Anterior cingulate cortex (tissue), 58 donors: ENCODE data around the gene MPPE1.
"Not testable (repeated sequence)": the region's sequence is repeated elsewhere in the genome, so short reads cannot be mapped to it uniquely, and the experiment has no call there.

ENCODE experiments used
- DNase-seq, 58 donors: peaks; one replicate each; lab custom pipeline; 2025; lab: John Stamatoyannopoulos, UW

The MPPE1 gene

DNA sequence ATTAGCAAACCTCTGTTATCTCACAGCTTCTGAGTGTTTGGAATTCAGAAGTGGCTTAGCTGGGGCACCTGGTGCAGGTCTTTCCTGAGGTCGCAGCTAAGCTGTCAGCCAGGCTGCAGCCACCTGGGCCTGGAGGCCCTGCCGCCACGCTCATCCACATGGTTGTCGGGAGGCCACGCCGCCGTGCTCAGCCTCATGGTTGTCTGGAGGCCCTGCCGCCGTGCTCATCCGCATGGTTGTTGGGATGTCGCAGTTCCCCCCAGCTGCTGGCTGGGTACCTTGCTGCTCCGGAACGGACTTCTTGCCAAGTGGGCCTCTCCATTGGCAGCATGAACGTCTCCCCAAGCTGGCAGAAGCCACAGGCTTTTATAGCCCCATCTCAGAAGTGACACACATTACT is 24.3 kb upstream of the MPPE1 start:
- DNase-seq: no peak

DNA sequence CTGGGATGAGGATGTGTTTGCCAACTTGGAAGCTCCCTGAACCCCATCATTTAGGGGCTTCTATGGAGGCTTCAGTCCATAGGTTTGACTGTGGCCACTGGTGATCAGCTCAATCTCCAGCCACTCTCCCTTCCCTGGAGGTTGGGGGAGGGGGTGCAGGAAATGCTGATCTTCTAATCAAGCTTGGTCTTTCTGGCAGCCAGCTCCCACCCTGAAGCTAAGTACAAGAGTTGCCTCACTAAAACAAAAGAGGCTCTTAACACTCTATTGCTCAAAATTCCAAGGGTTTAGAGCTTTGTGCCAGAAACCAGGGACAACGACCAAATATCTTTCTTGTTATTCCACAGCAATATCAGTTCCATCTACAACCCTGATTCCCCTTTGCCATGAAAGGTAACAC is 19.4 kb upstream of the MPPE1 start:
- DNase-seq: no peak

DNA sequence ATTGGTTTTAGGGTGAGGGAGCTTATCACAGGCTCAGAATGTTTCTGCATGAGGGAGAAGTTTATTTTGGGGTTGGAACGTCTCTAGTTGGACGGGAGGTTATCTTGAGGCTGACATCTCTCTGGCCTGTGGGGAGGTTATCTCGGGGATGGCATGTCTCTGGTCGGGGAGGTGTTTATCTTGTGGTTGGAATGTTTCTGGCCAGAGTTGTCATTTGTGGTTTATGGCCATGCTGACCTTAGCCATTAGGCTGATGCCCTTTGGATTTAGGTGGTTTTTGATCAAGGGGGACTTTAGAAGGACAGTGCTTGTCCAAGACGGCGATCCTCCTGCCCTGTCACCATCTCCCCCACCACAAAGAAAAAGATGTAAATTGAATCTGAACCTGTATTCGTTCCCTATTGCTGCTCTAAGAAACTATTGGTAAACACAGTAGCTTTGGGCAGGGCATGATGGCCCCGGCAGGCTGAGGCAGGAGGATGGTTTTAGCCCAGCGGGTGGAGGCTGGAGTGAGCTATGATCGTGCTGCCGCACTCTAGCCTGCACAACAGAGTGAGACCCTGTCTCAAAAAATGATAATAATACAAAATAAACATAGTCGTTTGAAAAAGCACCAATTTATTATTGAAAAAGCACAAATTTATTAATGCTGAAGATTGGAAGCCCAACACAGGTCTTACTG is 17.8 kb upstream of the MPPE1 start:
- no peak for DNase-seq

DNA sequence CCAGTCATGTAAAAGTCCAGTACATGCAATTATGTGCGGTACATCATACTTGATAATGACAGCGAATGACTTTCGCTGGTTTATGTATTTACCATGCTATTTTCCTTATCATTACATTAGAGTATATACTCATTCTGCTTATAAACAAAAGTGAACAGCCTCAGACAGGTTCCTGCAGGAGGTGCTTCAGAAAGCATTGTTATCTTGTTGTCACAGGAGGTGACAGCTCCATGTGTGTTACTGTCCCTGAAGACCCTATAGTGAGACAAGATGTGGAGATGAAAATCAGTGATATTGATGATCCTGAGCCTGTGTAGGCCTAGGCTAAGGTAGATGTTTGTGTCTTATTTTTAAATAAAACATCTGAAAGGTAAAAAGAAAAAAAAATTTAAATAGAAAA is 15.3 kb upstream of the MPPE1 start:
- DNase-seq: no peak

DNA sequence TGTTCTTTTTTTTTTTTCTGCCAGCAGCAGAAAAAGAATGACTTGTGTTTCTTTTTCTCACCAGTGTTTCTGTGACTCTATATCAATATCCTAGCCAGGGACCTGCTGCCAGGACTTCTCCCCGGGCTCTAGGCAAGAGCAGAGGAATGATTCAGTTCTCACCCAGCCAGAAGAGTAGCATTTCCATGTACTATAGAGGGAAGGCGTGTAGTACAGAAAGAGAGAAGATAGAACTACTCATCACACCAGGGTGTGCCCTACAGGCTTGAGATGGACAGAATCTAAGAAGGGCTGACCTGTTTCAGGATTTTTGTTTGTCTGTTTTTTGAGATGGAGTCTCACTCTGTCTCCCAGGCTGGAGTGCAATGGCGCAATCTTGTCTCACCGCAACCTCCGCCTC is 11.4 kb upstream of the MPPE1 start:
- not testable (repeated sequence) for DNase-seq

DNA sequence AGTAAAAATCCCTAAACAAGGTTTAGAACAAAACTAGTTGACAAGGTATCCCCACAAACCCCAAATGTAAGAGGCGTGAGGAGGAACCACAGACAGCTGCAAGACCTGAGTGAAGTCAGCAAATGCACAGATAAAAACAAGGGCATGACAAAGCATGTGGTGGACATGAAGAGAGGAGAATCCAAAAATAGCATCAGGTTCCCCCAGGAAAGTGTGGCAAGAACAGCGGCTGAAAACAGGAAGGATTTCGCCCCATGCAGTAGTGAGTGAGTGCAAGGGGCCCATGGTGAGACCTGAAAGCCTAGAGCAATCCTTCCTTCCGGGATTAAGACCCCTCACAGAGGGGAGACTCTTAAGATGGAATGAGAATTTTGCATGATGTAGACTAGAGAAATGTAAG is 8.8 kb upstream of the MPPE1 start:
- peak in 1 of 58 donors; percentile 14 for DNase-seq

DNA sequence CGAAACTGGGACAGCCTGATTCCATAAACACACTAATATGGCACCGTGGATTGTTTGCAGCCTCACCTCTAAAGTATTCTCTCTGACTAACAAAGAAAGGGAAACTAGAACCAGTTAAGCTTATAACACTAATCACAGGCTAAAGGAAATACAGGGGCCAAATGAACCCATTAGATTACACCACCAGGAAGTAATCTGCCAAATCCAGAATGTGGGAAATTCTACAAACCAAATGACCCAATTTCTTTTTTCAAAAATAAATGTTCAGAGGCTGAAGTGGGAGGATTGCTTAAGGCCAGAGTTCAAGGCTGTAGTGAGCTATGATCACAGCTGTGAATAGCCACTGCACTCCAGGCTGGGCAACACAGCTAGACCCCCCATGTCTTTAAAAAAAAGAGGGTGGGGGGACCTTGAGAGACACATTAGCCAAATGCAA is 1.5 kb upstream of the MPPE1 start:
- no peak for DNase-seq

DNA sequence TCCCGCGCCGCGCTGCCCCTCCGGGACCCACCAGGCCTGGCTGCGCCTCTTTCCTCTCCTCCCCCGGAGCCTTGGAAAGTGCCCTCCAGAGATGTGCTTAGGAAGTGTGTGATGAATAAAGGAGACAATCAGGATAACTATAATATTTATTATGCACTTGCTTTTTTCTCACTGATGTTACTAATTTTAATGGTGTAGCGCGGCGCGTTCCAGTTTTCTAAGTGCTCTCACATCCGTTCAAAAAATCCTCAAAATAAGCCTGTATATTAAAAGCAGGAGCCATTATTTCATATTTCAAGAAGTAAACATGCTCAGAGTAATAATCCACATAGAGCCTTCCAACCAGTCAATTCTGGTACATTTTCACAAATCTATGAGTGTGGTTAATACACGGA is 941 bp upstream of the MPPE1 start:
- peak in 2 of 58 donors; percentile 16 to 18 for DNase-seq

DNA sequence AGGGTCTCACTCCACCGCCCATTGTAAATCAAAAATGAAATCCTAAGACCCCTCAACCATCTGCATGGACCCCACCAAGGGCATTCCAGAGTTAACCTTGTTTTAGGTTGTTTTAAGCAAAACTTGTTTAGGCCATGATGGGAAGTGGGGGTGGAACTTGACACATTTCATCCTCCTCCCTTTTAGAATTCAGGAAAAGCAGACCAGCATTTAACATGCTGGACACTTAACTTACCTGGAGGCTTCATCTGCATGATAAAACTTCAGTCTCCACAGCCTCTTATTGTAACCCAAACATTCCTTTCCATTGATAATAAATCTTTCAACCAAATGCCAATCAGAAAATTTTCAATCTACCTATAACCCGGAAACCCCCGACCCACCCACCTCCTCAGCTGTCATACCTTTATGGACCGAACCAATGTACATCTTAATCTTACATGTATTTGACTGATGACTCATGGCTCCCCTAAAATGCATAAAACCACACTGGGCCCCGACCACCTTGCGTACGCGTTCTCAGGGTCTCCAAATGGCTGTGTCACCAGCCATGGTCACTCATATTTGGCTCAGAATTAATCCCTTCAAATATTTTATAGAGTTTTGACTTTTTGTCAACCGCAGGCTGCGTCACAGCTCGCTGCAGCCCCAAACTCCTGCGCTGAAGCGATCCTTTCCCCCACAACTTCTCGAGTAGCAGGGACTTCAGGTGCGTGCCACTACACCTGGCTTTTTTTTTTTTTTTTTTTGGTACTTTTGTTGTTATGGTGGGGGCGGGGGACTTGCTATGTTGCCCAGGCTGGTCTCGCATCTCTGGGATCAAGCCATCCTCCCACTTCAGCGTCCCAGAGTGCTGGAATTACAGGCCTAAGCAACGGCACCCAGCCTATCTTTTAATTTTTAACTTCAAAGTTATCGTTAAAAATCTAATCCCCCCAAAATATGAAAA is 917 bp downstream of the MPPE1 start:
- DNase-seq: no peak

DNA sequence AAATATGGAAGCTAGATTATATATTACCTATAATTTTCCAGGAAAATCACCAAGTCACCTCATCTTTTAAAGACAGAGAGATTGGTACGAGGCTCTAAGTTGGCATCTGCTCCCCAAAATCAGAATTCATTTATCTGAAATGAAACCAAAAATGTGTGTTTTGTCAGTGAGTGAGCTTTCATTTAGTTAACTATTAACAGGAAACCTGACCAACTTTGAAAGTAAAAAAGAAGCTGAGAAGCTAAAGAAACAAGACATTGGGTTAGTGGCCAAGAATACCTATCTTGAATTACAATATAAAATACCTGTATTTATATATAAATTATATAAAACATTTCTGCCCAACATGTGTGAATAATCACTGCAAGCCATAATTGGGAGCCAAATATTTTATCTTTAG is 1.9 kb downstream of the MPPE1 start:
- no peak for DNase-seq

DNA sequence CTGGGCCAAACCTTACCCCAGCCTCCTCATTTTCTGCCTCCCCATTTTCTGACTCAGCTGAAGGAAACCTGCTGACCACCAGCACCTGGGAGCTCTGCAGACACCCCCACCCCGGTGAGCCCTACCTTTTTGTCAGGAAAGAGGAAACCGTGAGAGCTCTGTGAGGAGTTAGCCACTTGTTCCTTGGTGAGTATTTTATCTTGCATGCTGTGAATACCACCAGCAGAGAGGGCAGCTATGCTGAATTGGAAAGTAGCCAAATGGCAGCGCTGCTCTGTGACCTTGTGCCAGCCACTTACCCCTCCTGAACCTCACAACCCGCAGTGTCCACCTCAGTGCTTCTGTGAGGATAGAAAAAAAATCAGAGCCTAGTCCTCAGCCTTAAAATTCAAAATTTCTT is 2.5 kb downstream of the MPPE1 start:
- DNase-seq: no peak

DNA sequence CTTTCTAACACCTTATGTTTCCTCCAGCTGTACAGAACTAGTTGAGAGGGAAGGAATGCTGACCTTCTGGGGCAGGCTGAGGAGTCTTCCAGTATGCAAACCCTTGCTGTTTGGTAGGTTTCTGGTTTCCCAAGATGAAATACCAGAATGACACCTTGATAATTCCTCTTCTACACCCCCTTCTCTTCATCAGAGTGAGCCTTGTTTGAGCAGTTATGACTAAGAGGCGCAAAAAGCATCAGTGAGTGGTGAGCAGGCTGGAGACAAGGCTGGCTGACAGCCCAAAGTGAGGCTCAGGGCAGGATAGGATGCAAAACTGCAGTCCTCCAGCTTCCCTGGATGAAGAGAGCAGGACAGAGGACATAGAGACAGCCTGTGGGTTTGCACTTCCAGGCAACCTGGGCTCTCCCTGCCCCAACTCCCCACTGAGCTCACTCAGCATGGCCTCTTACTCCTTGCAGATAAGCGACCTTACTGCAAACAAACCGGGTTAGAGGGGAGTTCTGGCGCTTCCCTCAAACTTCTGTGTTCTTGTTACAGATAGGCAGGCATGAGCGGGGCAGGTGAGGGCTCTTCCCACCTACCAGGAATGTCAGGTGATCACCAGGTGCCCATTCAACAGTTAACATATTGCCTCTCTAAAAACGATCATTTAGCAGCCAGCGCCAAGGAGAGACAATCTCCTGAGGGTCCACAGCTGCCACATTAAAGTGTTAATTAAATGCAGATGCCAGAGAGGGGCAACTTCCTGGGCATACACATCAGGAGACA is 5.4 kb downstream of the MPPE1 start:
- DNase-seq: peak in 21 of 58 donors; percentile 2 to 42 (median 9)

DNA sequence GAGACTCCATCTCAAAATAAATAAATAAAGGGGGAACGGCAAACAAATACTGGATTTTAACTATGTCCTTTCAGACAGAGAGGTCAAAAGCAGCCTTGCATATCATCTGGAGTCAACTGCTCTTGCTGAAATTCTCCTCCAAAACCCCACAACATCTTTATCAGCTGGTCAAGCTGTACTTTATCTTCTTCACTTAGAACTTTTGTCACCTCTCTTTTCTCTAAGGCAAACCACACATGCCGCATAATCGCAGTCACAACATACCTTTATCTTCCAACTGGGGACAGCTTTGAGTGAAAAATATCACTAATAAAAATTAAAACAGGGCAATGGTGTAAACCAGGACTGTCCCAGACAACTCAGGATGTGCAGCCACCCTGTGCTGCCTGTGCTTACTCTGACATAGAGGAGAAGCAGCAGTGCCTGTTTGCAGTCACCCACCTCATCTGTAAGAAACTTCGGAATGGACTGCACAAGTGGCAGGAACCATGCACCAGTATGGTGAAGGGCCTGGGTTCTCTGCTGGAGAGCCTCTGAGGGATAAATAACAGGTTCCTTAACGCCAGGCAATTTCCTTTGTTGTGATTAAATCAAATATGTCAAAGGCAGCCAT is 6.2 kb downstream of the MPPE1 start:
- no peak for DNase-seq

DNA sequence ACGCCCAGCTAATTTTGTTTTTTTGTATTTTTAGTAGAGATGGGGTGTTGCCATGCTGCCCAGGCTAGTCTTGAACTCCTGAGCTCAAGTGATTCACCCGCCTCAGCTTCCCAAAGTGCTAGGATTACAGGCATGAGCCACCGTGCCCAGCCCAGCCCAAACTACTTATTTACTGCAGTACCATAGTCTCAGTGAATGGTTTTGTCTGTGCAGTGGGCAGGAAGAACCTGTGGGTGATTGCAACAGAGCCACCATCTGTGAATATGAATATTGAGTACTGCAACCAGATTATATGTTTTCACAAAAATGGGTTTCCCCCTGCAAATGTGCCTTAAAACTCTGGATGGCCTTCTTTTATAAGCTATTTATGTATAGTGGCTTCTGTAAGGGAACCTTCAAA is 9.1 kb downstream of the MPPE1 start:
- peak in 1 of 58 donors; percentile 11 for DNase-seq

DNA sequence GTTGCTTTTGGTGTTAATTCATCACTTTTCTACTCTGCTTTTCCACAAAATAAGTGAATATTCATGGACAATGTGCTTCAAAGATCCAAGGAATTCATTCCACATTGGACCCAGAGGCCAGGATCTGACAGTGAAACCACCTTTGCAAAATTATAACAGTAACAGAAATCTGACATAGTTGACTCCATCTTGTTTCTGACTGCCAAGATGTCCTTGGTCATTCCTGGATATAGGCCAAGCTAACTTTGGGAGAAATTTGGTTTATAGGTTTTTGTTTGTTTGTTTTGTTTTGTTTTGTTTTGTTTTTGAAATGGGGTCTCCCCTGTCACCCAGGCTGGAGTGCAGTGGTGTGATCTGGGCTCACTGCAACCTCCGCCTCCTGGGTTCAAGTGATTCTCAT is 10.3 kb downstream of the MPPE1 start:
- DNase-seq: no peak

DNA sequence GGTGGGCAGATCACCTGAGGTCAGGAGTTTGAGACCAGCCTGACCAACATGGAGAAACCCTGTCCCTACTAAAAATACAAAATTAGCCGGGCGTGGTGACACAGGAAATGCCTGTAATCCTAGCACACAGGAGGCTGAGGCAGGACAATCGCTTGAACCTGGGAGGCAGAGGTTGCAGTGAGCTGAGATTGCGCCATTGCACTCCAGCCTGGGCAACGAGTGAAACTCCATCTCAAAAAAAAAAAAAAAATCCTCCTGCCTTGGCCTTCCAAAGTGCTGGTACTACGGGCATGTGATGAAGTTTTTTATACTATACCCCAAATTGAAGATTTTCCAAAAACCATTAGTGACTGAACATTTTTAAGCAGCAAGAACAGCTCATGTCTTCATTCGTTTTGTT is 15.7 kb downstream of the MPPE1 start:
- not testable (repeated sequence) for DNase-seq

DNA sequence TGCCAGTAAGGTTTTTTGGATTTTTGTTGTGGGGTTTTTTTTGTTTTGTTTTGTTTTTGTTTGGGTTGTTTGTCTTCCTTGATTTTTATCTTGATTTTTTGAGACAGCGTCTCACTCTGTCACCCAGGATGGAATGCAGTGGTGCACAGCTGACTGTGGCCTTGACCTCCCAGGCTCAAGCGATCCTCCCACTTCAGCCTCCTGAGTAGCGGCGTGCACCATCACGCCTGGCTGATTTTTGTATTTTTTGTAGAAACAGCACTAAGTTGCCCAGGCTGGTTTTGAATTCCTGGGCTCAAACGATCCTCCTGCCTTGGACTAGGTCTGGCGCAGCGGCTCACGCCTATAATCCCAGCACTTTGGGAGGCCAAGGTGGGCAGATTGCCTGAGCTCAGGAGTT is 16.4 kb downstream of the MPPE1 start:
- DNase-seq: no peak

DNA sequence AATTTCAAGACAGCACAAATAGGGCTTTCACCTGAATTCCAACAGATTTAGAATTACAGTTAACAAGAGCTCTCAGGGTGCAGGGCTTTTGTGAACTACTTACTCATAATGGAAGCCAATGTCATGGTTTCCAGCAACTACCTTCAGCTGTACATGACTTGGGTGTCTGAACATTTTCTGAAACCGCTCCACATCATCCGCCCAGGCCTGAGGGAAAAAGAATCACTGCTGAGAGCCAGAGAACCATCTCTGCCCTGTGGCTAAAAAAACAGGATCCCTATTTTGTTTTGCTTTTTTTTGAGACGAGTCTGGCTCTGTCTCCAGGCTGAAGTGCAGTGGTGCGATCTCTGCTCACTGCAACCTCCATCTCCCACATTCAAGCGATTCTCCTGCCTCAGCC is 18.8 kb downstream of the MPPE1 start:
- DNase-seq: no peak

DNA sequence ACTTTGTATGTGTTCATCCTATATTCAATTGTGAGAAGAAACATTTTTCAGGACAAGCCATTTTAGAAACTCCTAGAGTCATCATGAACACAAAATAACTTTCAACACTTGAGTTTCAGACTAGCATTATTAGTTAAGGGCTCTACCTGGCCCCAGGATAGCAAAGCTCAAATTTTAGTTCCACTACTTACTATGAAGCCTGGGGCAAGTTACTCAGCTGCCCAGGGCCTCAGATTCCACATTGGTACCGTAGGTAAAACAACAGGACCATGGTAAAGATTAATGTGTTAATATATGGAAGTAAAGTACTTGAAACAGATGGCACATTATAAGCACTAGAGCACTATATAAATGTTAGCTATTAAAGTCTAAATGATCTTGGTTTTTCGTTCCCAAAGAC is 19.4 kb downstream of the MPPE1 start:
- no peak for DNase-seq

DNA sequence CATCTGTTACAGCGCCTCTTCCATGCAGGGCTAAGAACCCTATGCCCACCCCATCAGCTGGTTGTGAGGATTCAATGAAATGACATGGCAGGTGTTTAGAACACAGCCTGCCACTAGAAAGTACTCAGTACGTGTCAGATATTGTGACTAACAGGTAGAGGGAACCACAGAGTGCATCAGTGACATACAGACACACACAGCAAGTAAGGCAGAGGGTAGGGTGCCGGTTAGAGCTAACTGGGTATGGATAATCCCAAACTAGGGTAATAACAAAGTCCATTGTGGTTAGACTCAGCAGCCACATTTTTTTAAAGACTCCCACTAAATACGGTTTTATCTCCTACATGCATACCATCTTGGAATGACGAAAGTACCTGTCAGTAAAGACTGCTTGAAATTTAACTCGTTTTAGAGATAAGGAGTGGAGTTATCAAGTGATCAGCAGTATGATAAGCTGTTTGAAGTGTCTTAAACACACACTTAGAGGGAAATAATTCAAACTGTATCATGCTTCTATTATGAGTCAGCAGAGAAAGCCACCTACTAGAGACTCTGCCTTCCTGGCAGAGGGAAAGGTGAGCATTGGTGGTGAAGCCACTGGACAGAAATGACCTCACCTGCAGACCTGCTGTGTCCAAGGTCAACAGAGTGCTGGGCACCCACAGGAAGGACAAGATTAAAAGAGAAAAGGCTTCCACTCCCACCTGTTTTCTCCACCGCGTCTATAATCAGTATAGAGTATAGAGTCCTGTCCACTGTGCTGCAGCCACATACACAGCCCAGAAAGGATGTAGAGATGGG is 20.6 kb downstream of the MPPE1 start:
- no peak for DNase-seq
